Stimulated activated CD4-positive, alpha-beta T cell treated with anti-CD3 and anti-CD28 coated beads, TNF-alpha, amount 100 ng/mL, for 48 hours (primary cell): ENCODE results near the gene DNMT3A.
A peak's percentile ranks its signal among the peaks of the same experiment; 100 is the strongest.

Source experiments
- DNase-seq, 3 donors: peaks; one replicate each; pipeline ENCODE4 v3.0.0-alpha.2; 2020; ENCODE audit warnings: low read depth in 3 of 3

Gene DNMT3A

DNA sequence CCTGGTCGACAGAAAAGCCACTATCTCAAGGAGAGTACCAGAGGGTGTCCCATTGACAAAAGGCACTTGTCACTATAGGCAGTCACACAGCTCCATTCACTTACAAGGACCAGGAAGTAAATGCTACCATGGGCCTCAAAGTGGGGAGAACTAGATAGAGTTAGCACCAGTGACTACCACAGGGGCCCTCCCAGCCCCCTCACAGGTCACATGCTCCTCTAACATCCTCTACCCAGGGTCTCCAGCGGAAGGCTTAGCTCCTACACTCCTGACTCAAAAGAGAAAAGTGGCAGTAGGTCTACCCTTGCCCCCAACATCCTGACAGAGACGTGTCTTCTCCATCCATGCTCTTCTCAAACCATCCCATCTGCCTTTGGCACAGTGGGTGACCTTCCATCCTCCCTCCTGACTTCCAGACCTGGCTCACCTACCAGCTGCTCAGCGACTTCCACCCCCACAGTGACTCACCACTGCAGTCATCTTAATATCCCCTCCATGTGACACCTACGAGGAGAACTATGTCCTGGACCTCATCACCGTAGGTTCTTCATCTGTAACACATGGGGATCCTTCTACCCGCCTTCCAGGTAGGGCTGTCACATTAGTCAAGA, 5.6 kb upstream of the DNMT3A start:
- DNase-seq: peak in 1 of 3 donors; percentile 49

DNA sequence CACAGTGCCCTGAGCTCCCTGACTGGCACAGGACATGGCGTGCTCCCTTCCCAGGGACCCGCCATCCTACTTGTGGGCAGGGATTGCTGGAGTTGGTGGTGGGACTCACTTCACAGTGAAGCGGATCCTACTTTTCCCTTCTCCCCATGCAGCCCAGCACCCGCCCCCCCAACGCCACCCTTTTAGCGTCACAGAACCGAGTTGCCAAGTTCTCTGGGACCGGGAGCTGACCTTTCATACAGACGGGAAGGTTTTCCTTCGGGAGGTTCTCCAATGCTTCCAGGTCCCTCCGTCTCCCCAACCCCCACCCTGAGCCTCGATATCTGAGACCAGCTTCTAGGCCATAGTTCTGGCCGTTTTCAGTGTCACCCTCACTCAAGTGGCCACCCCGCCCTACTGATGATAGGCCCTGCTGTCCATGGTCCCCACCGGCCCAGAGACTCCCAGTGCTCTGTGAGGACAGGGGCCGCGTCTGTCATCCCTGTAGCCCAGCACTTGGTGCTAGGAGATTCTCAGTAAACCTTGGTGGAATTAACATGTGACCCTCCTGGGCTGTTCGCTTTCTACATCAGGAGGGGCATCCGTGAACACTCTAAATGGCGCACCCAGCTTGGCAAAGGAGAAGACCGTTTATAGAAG, 1.6 kb upstream of the DNMT3A start:
- DNase-seq: no peak

DNA sequence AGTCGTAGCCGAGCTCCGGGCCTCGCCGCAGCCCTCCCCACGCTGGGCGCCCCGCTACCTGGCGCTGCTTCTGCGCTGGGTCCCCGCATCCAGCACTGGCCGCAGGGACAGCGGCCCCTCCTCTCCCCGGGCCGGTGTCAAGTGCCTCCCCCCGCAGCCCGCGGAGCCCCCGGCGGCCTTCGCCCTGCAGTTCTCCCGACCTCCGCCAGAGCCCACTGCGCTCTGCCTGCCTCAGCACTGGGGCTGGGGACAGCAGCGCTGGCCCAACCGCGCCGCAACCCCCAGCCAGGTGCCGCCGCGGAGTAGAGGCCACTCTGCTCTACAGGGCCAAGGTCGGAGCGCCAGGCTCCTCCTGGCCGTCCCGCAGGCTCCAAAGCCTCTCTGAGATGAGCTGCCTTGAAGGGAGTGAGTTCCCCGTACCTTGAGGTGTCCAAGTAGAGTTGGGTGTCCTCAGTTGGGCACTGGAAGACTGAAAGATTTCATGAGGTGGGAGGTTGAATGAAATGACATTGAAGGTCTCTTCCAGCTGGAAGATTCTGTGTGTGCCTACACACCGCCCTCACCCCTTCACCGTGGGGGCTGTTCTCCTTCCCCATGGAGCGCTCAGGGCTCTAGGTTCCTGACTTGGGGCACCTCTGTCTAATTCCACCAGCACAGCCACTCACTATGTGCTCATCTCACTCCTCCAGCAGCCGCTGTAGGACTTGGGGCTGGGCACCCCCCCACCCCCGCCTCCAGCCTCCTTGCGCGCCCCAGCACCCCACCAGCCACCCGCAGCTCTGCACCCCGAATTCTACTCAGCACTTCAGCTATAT, 854 bp upstream of the DNMT3A start:
- peak; percentile 65 to 72 (median 69) for DNase-seq

DNA sequence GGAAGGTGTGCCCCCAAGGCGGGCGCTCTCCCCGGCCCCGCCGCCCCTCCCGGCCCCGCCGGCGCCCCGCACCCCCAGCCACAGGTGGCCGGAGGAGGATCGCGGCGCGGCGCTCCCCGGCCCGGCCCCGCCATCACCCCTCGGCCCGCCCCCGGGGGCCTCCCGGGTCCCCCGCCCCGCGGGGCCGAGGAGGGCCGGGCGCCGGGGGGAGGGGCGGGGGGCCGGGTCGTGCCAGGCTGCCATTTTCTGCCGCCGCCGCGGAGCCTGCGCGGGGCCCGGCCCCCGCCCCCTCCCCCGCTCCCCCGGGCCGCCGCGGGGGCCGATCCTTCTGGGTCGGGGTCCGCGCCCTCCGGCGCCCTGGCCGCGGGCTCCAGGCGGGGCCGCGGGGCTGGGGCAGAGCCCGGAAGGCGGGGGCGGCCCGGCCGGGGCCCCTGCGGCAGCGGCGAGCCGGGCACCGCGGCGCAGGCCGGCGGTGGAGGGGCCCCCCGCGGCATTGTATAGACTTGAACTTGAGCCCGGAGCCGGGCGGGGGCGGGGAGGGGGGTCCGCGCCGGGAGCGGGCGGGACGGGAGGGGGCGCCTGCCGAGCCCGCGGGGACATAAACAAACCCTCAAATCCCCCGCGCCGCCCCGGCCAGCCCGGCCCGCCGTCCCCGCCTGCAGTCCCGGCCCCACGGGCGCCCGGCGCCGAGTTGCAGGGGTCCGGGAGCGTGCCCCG, 556 bp downstream of the DNMT3A start:
- no peak for DNase-seq

DNA sequence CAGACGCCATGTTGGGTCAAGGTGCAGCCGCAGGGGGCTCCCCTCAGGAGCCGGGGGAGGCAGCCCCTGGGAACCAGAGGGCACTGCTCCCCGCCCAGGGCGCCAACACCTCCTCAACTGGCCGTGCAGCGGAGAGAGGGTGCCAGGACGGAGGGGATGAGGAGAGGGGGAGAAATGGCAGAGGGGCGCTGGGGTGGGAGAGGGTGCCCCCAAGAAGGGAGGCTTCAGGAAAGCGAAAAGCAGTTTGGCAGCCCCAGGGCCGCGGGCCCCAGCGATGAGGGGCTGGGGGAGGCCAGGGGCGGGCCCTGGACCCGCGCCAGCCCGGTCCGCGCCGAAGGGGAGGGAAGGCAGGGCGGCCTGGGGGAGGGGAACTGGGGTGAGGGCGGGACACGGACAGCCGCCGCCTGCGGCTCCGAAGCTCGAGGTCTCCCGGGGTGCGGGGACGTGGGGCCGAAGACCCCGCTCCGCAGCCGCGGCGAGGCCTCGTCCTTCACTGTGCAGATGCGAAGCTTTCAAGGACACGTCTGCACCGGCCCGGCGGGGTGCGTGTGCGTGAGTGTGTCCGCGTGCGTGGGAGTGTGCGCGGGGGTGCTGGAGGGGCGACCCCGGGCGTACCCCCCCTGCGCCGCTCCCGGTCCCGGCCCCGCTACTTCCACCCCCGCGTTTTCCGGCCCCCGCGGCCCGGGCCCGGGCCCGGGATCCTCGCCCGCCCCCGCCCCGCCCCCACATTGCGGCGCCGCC, 1.4 kb downstream of the DNMT3A start:
- no peak for DNase-seq

DNA sequence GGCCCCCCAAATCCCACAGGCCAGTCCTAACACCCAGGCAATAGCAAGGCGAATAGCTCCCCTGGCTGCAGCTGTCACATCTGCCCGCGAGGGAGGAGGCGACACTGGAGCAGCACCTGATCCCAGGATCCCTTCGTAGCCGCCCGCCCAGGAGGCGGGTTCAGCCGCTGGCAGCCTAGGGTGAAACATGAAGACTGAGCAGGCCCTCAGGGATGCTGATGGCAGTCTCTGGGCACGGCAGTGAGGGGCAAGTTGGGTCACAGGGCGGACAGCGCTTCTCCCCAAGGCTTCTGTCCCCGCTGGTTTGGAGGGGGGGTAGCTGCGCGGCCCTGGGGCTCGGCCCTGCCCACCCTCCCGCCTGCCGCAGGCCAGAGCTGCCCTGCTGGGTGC, 1.9 kb downstream of the DNMT3A start:
- DNase-seq: no peak

DNA sequence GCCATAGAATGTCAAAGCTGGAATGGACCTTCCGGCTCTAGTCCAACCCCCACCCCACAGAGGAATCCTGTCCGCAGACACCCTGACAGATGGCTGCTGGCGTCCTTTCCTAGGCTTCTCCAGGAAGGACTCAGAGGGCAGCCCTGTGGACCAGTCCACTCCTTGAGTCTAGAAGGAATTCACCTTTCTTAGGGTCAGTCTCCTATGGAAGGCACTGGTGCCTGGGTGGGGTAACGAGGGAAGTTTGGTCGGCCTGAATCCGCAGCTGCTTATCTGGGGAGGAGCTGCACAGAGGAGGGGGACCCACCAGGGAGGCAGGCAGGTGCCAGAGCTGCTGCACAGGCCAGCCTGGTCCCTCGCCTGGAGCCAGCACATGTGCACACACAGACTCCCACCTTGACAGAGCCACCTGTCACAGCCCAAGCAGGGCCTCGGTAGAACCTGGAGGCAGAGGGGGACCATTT, 2.5 kb downstream of the DNMT3A start:
- no peak for DNase-seq

DNA sequence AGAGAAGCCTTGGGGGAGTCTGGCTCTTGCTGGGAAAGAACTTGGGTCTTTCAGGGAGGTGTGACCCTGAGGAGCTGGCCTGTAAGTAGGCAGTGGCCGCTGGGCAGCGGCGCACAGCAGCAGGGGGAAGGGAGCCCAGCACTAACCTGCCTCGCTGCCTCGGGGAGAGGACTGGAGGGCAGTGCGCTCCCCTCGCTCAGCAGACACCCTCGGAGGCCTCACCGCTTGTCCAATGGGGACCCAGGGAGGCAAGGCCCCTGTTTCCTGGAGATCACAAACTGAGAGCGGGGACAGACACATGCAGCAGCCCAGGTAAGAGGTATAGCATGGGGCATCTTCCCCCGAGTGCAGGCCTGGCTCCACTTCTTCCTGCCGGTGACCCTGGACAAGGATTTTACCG, 3.3 kb downstream of the DNMT3A start:
- no peak for DNase-seq

DNA sequence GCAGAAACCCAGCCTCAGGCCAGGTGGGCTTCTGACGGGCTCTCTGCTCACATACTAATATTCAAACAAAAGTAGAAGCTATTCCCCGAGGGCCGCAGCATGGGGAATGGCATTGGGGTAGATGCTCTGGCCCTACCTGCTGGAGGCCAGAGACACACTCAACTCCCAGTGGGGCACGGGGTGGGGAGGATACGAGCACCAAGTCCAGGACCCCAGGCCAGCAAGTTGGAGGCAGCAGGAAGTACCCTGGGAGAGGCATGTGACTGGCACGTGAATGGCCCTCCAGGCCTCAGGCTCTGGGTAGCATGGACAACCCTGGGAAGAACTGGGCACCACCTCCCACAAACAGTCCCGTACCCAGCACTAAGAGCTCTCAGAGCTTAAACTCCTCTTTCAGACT, 3.8 kb downstream of the DNMT3A start:
- DNase-seq: no peak

DNA sequence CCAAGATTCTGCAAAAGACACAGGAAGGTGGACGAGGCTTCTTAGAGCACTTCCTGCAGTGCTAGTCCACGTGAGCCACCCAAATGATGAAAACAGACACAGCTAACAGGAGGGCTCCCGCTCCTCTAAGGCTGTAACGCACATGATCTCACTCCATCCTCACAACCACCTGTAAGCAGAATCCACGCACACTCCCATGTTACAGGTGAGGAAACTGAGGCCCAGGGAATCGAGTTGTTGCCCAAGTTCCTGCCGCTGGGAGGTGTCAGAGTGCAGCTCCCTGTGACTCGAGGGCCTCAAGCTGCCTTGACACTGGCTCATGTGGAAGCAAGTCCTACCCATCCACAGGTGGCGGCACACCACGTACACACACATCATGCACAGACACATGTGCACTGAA, 4.4 kb downstream of the DNMT3A start:
- no peak for DNase-seq

DNA sequence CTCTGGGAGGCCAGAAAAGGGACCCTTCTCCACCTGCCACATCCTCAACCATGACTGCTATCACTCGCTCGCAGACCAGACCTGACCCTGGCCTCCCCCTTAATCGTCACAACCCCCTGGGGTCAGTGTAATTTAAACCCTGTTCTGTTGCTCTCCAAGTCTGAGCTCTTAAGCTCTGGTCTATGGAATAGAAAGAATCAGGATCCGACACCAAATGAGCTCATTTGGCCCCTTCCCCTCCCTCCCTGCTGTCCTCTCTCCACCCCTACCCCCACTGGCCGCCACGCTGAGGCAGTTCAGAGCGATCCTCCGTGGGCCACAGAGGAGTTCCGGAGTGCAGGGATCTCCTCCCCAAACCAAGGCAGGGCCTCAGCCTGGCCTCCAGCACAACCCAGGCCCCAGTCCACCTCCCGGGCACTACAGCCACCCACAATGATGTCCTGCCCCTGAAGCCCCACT, 5.3 kb downstream of the DNMT3A start:
- no peak for DNase-seq

DNA sequence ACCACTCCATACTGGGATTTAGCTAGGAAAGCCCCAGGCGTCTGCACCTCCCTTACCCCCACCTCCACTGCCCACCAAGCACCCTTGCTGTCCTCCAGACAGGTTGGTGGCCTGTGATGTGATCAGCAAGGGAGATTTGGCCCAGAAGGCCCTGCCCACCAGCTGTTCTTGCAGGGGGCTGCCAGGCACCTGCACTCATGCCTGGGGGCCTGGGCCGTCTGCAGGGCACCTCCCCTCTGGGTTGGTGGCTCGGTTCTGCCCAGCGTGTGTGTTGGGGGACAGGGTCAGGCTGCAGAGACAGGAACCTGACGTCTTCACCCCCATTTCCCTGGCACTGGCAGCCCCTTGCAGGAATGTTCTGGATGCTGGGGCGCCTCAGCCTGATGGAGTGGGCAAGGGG, 5.8 kb downstream of the DNMT3A start:
- no peak for DNase-seq

DNA sequence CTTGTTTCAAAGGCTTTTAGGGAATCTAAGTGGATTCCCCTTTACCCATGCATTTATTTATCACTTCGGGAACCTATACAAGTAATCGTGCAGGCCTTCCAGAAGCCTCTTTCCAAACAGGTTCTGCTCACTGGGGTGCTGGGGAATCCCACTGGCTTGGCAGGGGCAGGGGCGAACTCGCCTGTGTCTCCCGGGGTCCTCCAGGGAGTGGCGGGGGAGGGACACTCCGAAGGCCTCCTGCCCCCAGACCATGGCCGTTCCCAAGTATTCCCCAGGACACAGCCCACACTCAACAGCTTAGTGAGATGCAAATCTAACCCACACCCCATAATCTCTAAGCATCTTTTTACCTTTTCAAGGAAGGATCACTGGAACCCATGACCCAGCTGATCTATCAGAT, 6.5 kb downstream of the DNMT3A start:
- DNase-seq: no peak

DNA sequence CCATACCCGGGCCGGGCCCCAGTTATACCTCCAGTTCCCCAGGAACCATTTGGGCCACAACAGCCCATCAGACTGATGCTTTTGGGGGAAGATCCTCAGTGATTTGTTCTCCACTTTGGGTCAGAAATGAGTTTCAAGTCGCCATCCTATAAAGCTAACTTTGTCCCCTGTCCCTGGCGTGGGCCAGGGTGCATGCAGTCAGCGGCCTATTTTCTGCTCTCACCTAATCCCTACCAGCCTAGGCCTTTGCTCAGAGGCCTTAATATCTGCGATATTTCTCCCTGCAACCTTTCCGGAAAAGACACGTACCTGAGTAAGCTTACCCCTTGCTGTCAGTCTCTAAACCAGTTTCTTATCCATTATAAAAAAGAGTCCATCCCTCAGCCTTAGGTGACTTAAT, 7.2 kb downstream of the DNMT3A start:
- DNase-seq: no peak

DNA sequence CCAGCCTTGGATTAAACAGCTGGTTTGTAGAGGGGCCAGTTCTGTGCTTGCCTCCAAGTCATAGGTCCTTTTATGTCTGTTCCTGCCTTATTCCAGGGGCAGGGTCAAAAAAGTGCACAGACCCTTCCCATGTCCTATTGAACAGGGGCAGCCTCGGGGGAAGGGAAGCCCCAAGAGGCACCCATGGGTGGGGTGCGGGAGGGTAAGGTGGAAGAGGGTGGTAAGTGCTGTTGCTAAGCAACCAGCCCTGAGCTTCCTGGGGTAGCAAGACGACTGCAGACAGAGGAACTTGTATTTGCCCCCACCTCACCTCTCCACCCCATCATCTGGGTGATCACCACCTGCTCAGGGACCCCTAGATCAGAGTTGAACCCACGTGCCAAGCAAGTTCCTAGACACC, 7.7 kb downstream of the DNMT3A start:
- DNase-seq: no peak

DNA sequence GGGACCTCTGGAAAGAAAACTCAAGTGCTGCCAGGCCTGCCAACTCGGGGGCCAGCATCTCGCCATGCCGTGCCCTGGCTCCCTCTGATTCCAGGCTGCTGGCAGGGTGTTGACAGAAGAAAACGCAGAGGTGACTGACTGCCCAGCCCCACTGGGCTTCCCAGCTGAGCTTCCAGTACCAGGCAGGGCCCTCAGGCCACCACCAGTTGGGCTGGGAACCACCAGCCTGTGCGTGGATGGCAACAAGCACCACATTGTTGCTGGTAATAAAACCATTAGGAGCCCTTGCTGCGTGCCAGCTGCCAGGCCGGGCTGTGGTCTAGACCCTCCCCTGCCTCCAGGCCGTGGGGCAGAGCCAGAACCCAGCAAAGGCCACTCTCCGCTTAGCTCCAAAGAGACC, 9.2 kb downstream of the DNMT3A start:
- DNase-seq: no peak

DNA sequence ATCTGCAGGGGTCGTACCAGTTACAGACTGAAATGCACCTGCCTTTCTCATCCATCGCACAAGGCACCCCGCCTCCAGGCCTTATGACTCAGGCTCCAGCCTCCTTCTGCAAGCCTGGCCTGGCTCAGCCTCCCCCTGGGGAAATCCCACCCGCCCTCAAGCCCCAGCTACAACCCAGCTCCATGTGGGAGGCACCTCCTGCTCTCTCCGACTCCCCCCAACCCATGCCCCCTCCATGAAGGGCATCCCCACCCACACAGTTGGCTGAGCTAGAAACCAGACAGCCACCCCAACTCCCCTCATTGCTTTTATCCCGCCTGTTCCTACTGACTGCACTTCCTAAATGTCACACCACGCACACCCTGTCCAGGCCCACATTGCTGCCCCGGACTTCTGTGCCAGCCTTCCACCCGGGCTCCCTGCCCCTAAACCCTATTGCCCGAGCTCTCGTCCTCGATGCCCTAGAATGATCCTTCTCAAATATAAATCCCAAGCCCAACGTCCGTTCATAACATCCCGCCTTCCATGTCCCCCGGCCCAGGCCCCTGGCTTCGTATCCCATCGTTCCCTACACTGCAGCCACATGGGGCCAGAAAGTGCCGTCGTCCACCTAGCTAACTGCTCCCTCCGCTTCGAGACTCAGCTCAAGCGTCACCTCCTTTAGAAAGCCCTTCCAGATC, 9.9 kb downstream of the DNMT3A start:
- peak in 1 of 3 donors; percentile 18 for DNase-seq

DNA sequence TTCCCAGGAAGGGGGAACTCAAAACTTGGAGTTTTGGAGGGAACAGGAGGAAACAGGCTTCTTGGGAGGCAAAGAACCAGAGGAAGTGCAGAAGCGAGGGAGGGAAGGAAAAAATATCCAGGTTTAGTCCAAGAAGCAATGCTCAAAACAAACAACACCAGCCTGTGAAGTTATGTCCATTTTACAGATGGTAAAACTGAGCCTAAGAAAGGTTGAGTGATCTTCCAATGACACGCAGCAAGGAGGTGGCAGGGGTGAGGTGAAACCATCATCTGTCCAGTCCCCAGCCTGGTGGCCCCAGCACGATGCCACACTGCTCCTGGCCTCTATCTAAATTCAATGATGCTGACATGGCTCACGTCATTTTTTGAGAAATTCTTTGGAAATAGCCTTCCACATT, 10.8 kb downstream of the DNMT3A start:
- no peak for DNase-seq

DNA sequence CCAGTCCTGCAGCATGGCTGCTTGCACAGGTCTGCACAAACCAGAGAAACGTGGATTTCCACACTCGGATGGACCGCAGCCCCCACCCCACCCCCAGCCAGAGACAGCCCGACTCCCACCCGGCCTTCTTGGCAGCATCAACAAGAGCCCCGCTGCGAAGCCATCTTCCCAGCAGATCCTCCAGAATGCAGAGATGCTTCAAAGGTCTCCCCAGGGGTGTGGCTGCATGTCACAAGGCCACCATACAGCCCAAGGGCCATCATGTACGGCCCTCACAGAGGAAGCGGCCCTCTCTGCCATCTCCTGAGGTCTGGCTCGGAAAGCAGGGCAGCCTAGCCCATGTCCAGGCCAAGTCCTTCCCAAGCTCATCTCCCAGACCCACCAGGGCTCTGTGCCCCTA, 11.5 kb downstream of the DNMT3A start:
- no peak for DNase-seq

DNA sequence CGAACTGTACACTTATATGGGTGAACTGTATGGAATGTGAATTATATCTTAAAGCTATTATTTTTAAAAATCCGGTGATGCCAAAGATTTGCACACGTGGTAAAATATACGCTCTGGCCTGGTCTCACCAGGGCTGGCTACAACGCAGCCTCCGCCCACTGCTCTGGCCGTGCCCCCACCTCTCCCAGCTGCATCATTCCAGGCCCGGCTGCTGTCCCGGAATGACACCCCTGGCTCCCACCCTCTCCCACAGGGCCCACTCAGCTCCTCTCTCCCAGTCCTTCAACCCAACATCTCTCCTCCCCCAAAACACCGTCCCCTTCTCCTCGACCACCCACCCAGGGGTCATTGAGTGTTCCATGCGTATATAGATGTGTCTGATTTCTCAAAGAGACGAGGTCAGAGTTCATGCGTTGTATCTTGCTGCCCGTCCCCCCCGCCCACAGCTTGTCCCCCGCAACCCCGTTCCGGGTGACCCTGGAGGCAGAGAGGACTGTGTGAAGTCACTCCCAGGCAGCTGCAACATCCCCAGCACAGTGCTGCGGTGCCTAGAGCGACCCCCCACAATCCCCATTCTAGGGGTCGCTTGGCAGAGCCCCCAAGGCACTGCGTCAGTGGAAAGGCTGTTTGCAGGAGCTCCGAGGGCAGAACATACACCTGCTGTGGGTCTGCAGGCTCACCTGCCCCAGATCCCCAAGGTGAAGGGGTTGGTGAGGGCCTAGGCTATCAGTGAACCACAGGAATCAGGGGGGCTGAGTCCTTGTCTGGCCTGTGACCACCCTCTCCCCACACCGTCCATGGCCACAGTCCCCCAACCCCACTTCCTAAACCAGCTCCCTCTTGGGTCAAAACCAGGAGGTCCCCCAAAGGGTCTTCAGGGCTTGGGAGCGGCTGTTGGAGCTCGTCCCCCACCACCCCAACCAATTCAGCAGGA, 13.3 kb downstream of the DNMT3A start:
- DNase-seq: no peak
